ENCODE measurements around the gene RGSL1.

DNA sequence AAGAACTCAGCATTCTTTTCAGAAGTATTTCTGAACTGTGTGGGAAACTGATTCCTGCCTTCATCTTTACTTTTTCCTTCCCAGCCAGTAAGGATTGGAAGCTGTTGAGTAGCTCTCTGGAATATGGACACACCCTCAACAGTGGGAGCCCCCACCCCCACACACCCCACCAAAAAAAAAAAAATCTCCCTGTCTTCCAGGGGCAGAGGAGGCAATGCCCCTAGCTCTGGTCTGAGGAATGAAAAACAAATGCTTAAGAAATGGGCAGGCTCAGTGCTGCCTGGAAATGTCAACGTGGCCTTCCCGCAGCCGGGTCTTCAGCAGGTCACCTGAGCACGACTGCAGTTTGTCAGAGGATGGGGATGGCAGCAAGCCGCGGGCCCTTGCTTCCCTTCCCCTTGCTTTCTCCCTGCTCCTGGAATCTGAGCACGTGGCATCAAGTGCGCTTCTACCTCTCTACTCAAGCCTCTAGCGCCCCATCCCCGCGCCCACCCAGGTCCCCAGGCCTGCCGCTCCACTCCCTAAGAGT is 153.8 kb downstream of the RGSL1 start:
- TF ChIP-seq POLR2A (IDR thresholded peaks at IDR 0.05): no peak
- no peak for TF ChIP-seq CTCF (IDR thresholded peaks at IDR 0.05)
- no peak for TF ChIP-seq POLR2AphosphoS5 (IDR thresholded peaks at IDR 0.05)

Measured in suprapubic skin (tissue), 4 donors.